ENCODE data around the gene ADGRB2. TPM values are rescaled to one million over a fixed set of nuclear protein-coding genes. Genes with fewer than 3 reads are reported as not detected.

ADGRB2 gene
- total RNA-seq, 1 experiment from 2014 or later, result 49.5 TPM

GRCh38 chr1:31768939-31769704 lies 5.0 kb upstream of the ADGRB2 start:
- no peak for DNase-seq (ENCODE audit: low spot score)
- in situ Hi-C loops (cut with HindIII; ENCODE audit: low sequenced_read_pairs), result no loop called here

- no peak for DNase-seq (ENCODE audit: low spot score)
- in situ Hi-C loops (cut with HindIII; ENCODE audit: low sequenced_read_pairs), result no loop called here
Observed at GRCh38 chr1:31768407-31768907, 4.3 kb upstream of the ADGRB2 start.

- no peak for DNase-seq (ENCODE audit: low spot score)
- in situ Hi-C loops (cut with HindIII; ENCODE audit: low sequenced_read_pairs), result no loop called here
Observed at GRCh38 chr1:31767225-31767624, 3.1 kb upstream of the ADGRB2 start.

GRCh38 chr1:31765516-31765915 lies 1.4 kb upstream of the ADGRB2 start:
- in situ Hi-C loops (cut with HindIII; ENCODE audit: low sequenced_read_pairs), result no loop called here
- DNase-seq (ENCODE audit: low spot score), result peak; percentile 27

- in situ Hi-C loops (cut with HindIII; ENCODE audit: low sequenced_read_pairs), result no loop called here
- DNase-seq (ENCODE audit: low spot score), result peak; percentile 56
Observed at GRCh38 chr1:31765041-31765467, 914 bp upstream of the ADGRB2 start.

GRCh38 chr1:31763671-31764311 lies 349 bp downstream of the ADGRB2 start:
- in situ Hi-C loops (cut with HindIII; ENCODE audit: low sequenced_read_pairs), result no loop called here
- no peak for DNase-seq (ENCODE audit: low spot score)

- in situ Hi-C loops (cut with HindIII; ENCODE audit: low sequenced_read_pairs), result no loop called here
- DNase-seq (ENCODE audit: low spot score), result peak; percentile 59
Observed at GRCh38 chr1:31762726-31763670, 1.1 kb downstream of the ADGRB2 start.

- no peak for DNase-seq (ENCODE audit: low spot score)
- in situ Hi-C loops (cut with HindIII; ENCODE audit: low sequenced_read_pairs), result no loop called here
Observed at GRCh38 chr1:31762323-31762722, 1.8 kb downstream of the ADGRB2 start.

- in situ Hi-C loops (cut with HindIII; ENCODE audit: low sequenced_read_pairs), result no loop called here
- DNase-seq (ENCODE audit: low spot score), result no peak
Observed at GRCh38 chr1:31761883-31762282, 2.3 kb downstream of the ADGRB2 start.

- in situ Hi-C loops (cut with HindIII; ENCODE audit: low sequenced_read_pairs), result no loop called here
- peak; percentile 22 for DNase-seq (ENCODE audit: low spot score)
Observed at GRCh38 chr1:31760471-31761470, 3.4 kb downstream of the ADGRB2 start.

GRCh38 chr1:31759298-31760023 lies 4.7 kb downstream of the ADGRB2 start:
- no peak for DNase-seq (ENCODE audit: low spot score)
- in situ Hi-C loops (cut with HindIII; ENCODE audit: low sequenced_read_pairs), result no loop called here

GRCh38 chr1:31758823-31759222 lies 5.3 kb downstream of the ADGRB2 start:
- in situ Hi-C loops (cut with HindIII; ENCODE audit: low sequenced_read_pairs), result no loop called here
- DNase-seq (ENCODE audit: low spot score), result no peak

- DNase-seq (ENCODE audit: low spot score), result no peak
- in situ Hi-C loops (cut with HindIII; ENCODE audit: low sequenced_read_pairs), result no loop called here
Observed at GRCh38 chr1:31757989-31758388, 6.2 kb downstream of the ADGRB2 start.

GRCh38 chr1:31757204-31757679 lies 6.9 kb downstream of the ADGRB2 start:
- no peak for DNase-seq (ENCODE audit: low spot score)
- in situ Hi-C loops (cut with HindIII; ENCODE audit: low sequenced_read_pairs), result no loop called here

GRCh38 chr1:31756578-31756977 lies 7.6 kb downstream of the ADGRB2 start:
- in situ Hi-C loops (cut with HindIII; ENCODE audit: low sequenced_read_pairs), result no loop called here
- no peak for DNase-seq (ENCODE audit: low spot score)

GRCh38 chr1:31755850-31756492 lies 8.2 kb downstream of the ADGRB2 start:
- in situ Hi-C loops (cut with HindIII; ENCODE audit: low sequenced_read_pairs), result no loop called here
- DNase-seq (ENCODE audit: low spot score), result no peak

- DNase-seq (ENCODE audit: low spot score), result no peak
- in situ Hi-C loops (cut with HindIII; ENCODE audit: low sequenced_read_pairs), result no loop called here
Observed at GRCh38 chr1:31755197-31755611, 8.9 kb downstream of the ADGRB2 start.

Measured in G401 (cell line).